Measurements from ENCODE around the gene ZNF668. TPM values are rescaled to one million over a fixed set of nuclear protein-coding genes. Genes with fewer than 3 reads are reported as not detected.
"Not testable (repeated sequence)": the region's sequence is repeated elsewhere in the genome, so short reads cannot be mapped to it uniquely, and the experiment has no call there.

ZNF668 gene
- total and polyA plus RNA-seq, 5 donors from 2014 or later: 6.4 to 16.8 (median 7.7) TPM

- H3K9me3 ChIP-seq (ENCODE audit: control insufficient read depth in 2 of 2, low read length in 2 of 2): no peaks in the 10 kb centered on the region
- Mint-ChIP-seq H3K9me3 (peaks cover 0 to 1% (median 0%) of the 10 kb centered on the region in 7 donors), H3K4me1 (peaks cover 8 to 25% (median 11%) of the 10 kb centered on the region in 4 donors), H3K27me3 (no peaks in the 10 kb centered on the region), H3K27ac (peak overlapping the region in 2 of 3 donors; percentile 82 to 87), H3K36me3 (peaks cover 5% of the 10 kb centered on the region), H3K4me3 (peak overlapping the region; percentile 82 to 96 (median 89))
- peaks cover 9% of the 10 kb centered on the region for H3K36me3 ChIP-seq (ENCODE audit: control insufficient read depth, insufficient read depth, low read length)
- no peak for ATAC-seq (ENCODE audit: low read depth in 2 of 2)
- H3K27ac ChIP-seq (ENCODE audit: insufficient read depth, low read length, poor library complexity, severe bottlenecking): no peak overlapping the region
- H3K4me3 ChIP-seq (ENCODE audit: low read depth, low read length): peak overlapping the region; percentile 69
- H3K27me3 ChIP-seq (ENCODE audit: control insufficient read depth, insufficient read depth, low read length): no peaks in the 10 kb centered on the region
- peaks cover 18% of the 10 kb centered on the region for H3K4me1 ChIP-seq (ENCODE audit: control insufficient read depth, insufficient read depth, low read length, poor library complexity, severe bottlenecking)
- peak in 1 of 3 donors; percentile 30 for DNase-seq
Observed at GRCh38 chr16:31107465-31107867, 33.4 kb upstream of the ZNF668 start.

- peaks cover 18% of the 10 kb centered on the region for H3K4me1 ChIP-seq (ENCODE audit: control insufficient read depth, insufficient read depth, low read length, poor library complexity, severe bottlenecking)
- H3K4me3 ChIP-seq (ENCODE audit: low read depth, low read length): no peak overlapping the region
- H3K27ac ChIP-seq (ENCODE audit: insufficient read depth, low read length, poor library complexity, severe bottlenecking): no peak overlapping the region
- peaks cover 0 to 1% (median 0%) of the 10 kb centered on the region in 7 donors for H3K9me3 Mint-ChIP-seq
- peaks cover 9% of the 10 kb centered on the region for H3K36me3 ChIP-seq (ENCODE audit: control insufficient read depth, insufficient read depth, low read length)
- no peak for ATAC-seq (ENCODE audit: low read depth in 2 of 2)
- peak overlapping the region in 1 of 3 donors; percentile 82 for H3K27ac Mint-ChIP-seq
- no peaks in the 10 kb centered on the region for H3K27me3 Mint-ChIP-seq
- peak overlapping the region; percentile 82 to 96 (median 89) for H3K4me3 Mint-ChIP-seq
- peaks cover 5% of the 10 kb centered on the region for H3K36me3 Mint-ChIP-seq
- DNase-seq: no peak
- H3K4me1 Mint-ChIP-seq: peaks cover 8 to 24% (median 11%) of the 10 kb centered on the region in 4 donors
- no peaks in the 10 kb centered on the region for H3K9me3 ChIP-seq (ENCODE audit: control insufficient read depth in 2 of 2, low read length in 2 of 2)
- no peaks in the 10 kb centered on the region for H3K27me3 ChIP-seq (ENCODE audit: control insufficient read depth, insufficient read depth, low read length)
Observed at GRCh38 chr16:31106509-31107464, 32.7 kb upstream of the ZNF668 start.

DNA sequence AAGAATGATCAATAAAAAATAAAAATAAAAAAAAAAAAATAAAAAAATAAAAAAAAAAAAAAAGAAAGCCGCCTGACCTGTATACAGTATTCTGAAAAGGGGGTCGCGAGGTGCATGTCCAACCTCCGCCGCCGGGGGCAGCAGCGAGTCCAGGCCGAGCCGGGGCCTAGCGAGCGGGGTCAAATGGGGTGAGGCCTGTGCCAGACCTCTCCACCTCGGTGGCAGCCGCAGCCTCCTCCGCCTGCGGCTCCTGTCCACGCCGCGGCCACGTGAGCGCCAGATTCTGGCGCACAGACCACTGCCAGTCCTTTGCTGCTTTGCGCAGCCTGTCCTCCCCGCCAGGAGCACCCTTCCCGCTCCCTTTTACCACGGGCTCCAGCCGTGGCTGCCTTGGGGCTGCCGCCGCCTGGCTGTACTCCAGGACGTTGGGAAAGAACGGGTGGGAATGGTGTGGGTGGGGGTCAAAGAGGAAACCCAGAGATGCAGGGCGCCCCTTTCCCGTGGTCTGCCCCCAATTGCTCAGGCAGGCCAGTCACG, 31.7 kb upstream of the ZNF668 start:
- peaks cover 8 to 24% (median 10%) of the 10 kb centered on the region in 4 donors for H3K4me1 Mint-ChIP-seq
- Histone ChIP-seq H3K9me3 (ENCODE audit: control insufficient read depth in 2 of 2, low read length in 2 of 2) (no peaks in the 10 kb centered on the region), H3K4me1 (ENCODE audit: control insufficient read depth, insufficient read depth, low read length, poor library complexity, severe bottlenecking) (peaks cover 18% of the 10 kb centered on the region), H3K27ac (ENCODE audit: insufficient read depth, low read length, poor library complexity, severe bottlenecking) (no peak overlapping the region), H3K36me3 (ENCODE audit: control insufficient read depth, insufficient read depth, low read length) (peaks cover 5% of the 10 kb centered on the region), H3K4me3 (ENCODE audit: low read depth, low read length) (no peak overlapping the region), H3K27me3 (ENCODE audit: control insufficient read depth, insufficient read depth, low read length) (no peaks in the 10 kb centered on the region)
- no peaks in the 10 kb centered on the region for H3K27me3 Mint-ChIP-seq
- peaks cover 5% of the 10 kb centered on the region for H3K36me3 Mint-ChIP-seq
- peaks cover 0 to 1% (median 0%) of the 10 kb centered on the region in 7 donors for H3K9me3 Mint-ChIP-seq
- DNase-seq (peak; percentile 69 to 71 (median 69)), ATAC-seq (ENCODE audit: low read depth in 2 of 2) (peak; percentile 71 to 81)
- peak overlapping the region in 2 of 3 donors; percentile 36 to 43 for H3K27ac Mint-ChIP-seq
- H3K4me3 Mint-ChIP-seq: peak overlapping the region in 2 of 4 donors; percentile 11 to 58

DNA sequence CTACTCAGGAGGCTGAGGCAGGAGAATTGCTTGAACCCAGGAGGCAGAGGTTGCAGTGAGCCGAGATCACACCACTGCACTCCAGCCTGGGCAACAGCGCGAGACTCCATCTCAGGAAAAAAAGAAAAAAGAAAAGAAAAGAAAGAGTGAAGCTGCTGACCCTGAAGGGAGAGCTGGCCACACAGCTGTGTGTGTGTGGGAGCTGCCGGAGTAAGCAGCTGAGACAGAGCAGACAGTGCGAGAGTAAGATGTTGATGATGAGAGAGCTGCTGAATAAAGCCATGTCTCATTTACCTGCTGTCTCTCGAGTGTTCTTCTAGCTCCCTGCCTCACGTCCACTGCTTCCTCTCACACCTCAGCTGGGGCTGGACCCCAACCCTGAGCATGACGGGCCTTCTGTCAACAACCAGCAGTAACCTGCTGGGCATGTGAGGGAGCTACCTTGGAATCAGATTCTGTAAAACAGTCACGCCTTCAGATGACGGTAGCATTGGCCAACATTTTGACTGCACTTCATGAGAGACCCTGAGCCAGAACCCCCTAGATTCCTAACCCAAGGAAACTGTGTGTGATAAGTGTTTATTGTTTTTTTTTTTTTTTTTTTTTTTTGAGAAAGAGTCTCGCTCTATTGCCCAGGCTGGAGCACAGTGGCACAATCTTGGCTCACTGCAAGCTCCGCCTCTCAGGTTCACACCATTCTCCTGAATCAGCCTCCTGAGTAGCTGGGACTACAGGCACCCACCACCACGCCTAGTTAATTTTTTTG, 27.0 kb upstream of the ZNF668 start:
- not testable (repeated sequence) for H3K27ac Mint-ChIP-seq; ATAC-seq (ENCODE audit: low read depth in 2 of 2); H3K9me3 Mint-ChIP-seq

GRCh38 chr16:31099860-31100638, 26.0 kb upstream of the ZNF668 start:
- no peak for ATAC-seq (ENCODE audit: low read depth in 2 of 2)
- Histone ChIP-seq H3K27ac (ENCODE audit: insufficient read depth, low read length, poor library complexity, severe bottlenecking) (no peak overlapping the region), H3K27me3 (ENCODE audit: control insufficient read depth, insufficient read depth, low read length) (no peaks in the 10 kb centered on the region), H3K36me3 (ENCODE audit: control insufficient read depth, insufficient read depth, low read length) (no peaks in the 10 kb centered on the region), H3K9me3 (ENCODE audit: control insufficient read depth in 2 of 2, low read length in 2 of 2) (no peaks in the 10 kb centered on the region), H3K4me3 (ENCODE audit: low read depth, low read length) (no peak overlapping the region), H3K4me1 (ENCODE audit: control insufficient read depth, insufficient read depth, low read length, poor library complexity, severe bottlenecking) (no peaks in the 10 kb centered on the region)
- Mint-ChIP-seq H3K4me3 (peak overlapping the region in 1 of 4 donors; percentile 34), H3K9me3 (no peaks in the 10 kb centered on the region), H3K36me3 (no peaks in the 10 kb centered on the region), H3K4me1 (peaks cover 5 to 11% (median 7%) of the 10 kb centered on the region in 4 donors), H3K27me3 (peaks cover 7% of the 10 kb centered on the region), H3K27ac (no peak overlapping the region)
- no peak for DNase-seq

More for the DNA sequence above, 27.0 kb upstream of the ZNF668 start:
- H3K36me3 Mint-ChIP-seq; H3K4me1 ChIP-seq (ENCODE audit: control insufficient read depth, insufficient read depth, low read length, poor library complexity, severe bottlenecking); H3K27me3 Mint-ChIP-seq; H3K9me3 ChIP-seq (ENCODE audit: control insufficient read depth in 2 of 2, low read length in 2 of 2); H3K27ac ChIP-seq (ENCODE audit: insufficient read depth, low read length, poor library complexity, severe bottlenecking); H3K27me3 ChIP-seq (ENCODE audit: control insufficient read depth, insufficient read depth, low read length); H3K36me3 ChIP-seq (ENCODE audit: control insufficient read depth, insufficient read depth, low read length); H3K4me3 Mint-ChIP-seq; H3K4me1 Mint-ChIP-seq; DNase-seq; H3K4me3 ChIP-seq (ENCODE audit: low read depth, low read length): not testable (repeated sequence)

DNA sequence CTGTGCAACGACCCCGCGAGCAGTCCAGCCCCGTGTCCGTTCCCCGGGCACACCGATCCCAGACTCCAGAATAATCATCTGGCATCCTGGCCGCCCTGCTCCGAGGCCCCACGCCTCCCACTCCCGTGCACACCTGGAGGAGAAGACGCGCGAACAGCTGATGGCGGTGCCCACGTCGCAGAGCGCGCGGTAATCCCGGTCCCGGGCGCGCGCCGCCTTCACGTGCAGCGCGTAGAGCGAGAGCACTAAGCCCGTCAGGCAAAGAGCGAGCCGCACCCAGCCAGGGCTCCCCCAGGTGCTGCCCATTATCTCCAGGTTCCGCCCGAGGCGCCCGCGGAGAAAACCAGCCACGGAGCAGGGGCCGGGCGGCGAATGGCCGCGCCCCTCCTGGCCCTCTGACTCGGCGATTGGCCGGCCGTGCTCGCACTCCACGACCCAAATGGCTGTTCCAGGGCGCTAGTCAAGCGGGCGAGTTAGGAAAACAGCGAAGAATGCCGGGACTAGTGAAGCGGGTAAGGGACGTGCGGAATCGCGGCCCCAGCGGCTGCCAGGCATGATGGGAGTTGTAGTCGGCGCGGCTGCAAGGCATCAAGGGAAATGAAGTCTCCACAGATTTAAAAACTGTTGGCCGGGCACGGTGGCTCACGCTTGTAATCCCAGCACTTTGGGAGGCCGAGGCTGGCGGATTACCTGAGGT, 20.5 kb upstream of the ZNF668 start, which contains the start of gene VKORC1:
TSS of gene VKORC1 (minus strand) at position 374 of the 697 bp plus-strand sequence. CDS start at position 306, 68 bp downstream.
- Mint-ChIP-seq H3K36me3 (no peaks in the 10 kb centered on the region), H3K27me3 (peaks cover 7% of the 10 kb centered on the region), H3K9me3 (peaks cover 0 to 2% (median 0%) of the 10 kb centered on the region in 7 donors), H3K4me1 (peaks cover 10 to 36% (median 20%) of the 10 kb centered on the region in 4 donors), H3K4me3 (peak within 1 kb of the TSS; percentile 94 to 99 (median 96)), H3K27ac (peak within 1 kb of the TSS; percentile 69 to 95 (median 84))
- H3K4me3 ChIP-seq (ENCODE audit: low read depth, low read length): peak within 1 kb of the TSS; percentile 70
- H3K9me3 ChIP-seq (ENCODE audit: control insufficient read depth in 2 of 2, low read length in 2 of 2): no peaks in the 10 kb centered on the region
- H3K36me3 ChIP-seq (ENCODE audit: control insufficient read depth, insufficient read depth, low read length): peaks cover 10% of the 10 kb centered on the region
- peak; percentile 80 to 94 (median 86) for DNase-seq
- H3K4me1 ChIP-seq (ENCODE audit: control insufficient read depth, insufficient read depth, low read length, poor library complexity, severe bottlenecking): peaks cover 14% of the 10 kb centered on the region
- peak within 1 kb of the TSS; percentile 83 for H3K27ac ChIP-seq (ENCODE audit: insufficient read depth, low read length, poor library complexity, severe bottlenecking)
- H3K27me3 ChIP-seq (ENCODE audit: control insufficient read depth, insufficient read depth, low read length): no peaks in the 10 kb centered on the region
- ATAC-seq (ENCODE audit: low read depth in 2 of 2): peak; percentile 89

All from CD4-positive, CD25-positive, alpha-beta regulatory T cell (primary cell).